GM13977 (cell line): ENCODE measurements around the gene EPHX1.

Experiments used
- DNase-seq: peaks from one replicate; pipeline ENCODE4 v3.0.0; 2012; ENCODE audit warnings: low spot score
- CTCF ChIP-seq: IDR thresholded peaks from 2 replicates; pipeline ENCODE4 v1.5.1; 2012; ENCODE audit warnings: mild to moderate bottlenecking, control low read depth; ENCODE audit not compliant: insufficient read depth; ENCODE audit errors: extremely low read depth, missing control alignments
- in situ Hi-C: fragments of 300-500 bp; cut with MboI; formaldehyde crosslinking; loops from one replicate; pipeline ENCODE4 v1.12.0; 2022; ENCODE audit warnings: low sequenced_read_pairs, low pct_unique_long_range_greater_than_20kb, mixed read lengths, inconsistent platforms; ENCODE audit not compliant: unreplicated experiment

The EPHX1 gene

GRCh38 chr1:225889743-225890142 lies 79.8 kb downstream of the EPHX1 start:
- in situ Hi-C loops: no loop called here

DNA sequence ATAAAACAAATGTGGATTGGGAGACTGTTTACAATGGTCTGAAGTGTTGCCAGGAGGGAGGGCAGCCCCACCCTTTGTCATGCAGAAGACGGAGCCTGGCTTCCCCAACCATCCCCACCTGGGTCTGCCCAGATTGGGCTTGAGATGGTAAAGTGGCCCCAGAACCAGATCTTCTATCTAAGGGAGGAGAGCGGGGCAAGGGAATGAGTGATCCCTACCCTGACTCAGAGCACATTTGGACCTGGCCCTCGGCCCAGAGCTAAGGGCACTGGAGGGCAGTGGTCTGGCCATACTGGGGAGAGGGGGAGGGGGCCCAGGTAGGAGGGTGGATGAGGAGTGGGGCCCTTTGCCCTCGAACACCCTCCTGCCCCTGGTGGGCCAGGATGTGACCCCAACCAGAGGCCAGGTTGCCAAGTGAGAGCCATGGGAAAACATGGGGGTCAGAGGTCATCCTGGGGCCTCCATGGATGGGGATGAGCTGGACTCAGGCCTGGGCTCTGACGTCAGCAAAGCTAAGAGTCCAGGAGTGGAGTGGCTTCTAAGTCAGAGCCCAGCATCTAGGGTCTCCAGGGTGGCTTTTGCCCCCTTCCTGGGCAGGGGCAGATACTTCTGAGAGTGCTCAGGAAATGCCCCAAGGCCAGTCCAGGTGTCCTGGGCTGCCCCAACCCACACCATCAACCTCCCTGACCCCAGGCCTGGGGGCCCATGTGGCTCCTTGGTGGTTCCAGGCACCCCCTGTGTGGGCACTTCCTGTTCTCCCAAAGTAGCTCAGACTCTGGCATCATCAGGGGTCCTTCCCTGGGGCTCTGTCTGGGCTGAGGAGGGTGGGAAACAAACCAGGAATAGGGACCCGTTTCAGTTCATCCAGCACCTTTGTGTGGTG lies 80.7 kb downstream of the EPHX1 start:
- TF ChIP-seq CTCF: no peak
- in situ Hi-C loops: no loop called here
- no peak for DNase-seq

More at GRCh38 chr1:225889743-225890142, 79.8 kb downstream of the EPHX1 start:
- TF ChIP-seq CTCF: no peak
- DNase-seq: no peak

- no peak for DNase-seq
- no peak for TF ChIP-seq CTCF
Measured at GRCh38 chr1:225891229-225891972, 81.5 kb downstream of the EPHX1 start.

GRCh38 chr1:225892307-225892706 lies 82.4 kb downstream of the EPHX1 start:
- no peak for TF ChIP-seq CTCF
- in situ Hi-C loops: no loop called here
- no peak for DNase-seq

More at GRCh38 chr1:225891229-225891972, 81.5 kb downstream of the EPHX1 start:
- in situ Hi-C loops: no loop called here
